ENCODE results near the gene PDE9A.

PDE9A gene

GRCh38 chr21:42769820-42770716 is 116.6 kb downstream of the PDE9A start:
- Histone ChIP-seq H3K27ac (ENCODE audit: low read depth, low read length) (no peak overlapping the region), H3K9ac (ENCODE audit: low read length) (no peak overlapping the region), H3K4me3 (ENCODE audit: low read depth in 1 of 2, low read length in 2 of 2) (no peak overlapping the region), H3K4me1 (ENCODE audit: insufficient read depth, low read length) (no peaks in the 10 kb centered on the region), H3K36me3 (ENCODE audit: insufficient read depth, low read length) (peaks cover 77% of the 10 kb centered on the region), H3K9me3 (ENCODE audit: low read length) (no peaks in the 10 kb centered on the region), H3K27me3 (ENCODE audit: control insufficient read depth in 1 of 2, insufficient read depth in 2 of 2, low read length in 2 of 2) (no peaks in the 10 kb centered on the region)

- H3K27me3 ChIP-seq (ENCODE audit: control insufficient read depth in 1 of 2, insufficient read depth in 2 of 2, low read length in 2 of 2), result no peaks in the 10 kb centered on the region
- no peak overlapping the region for H3K4me3 ChIP-seq (ENCODE audit: low read depth in 1 of 2, low read length in 2 of 2)
- H3K4me1 ChIP-seq (ENCODE audit: insufficient read depth, low read length), result no peaks in the 10 kb centered on the region
- H3K9me3 ChIP-seq (ENCODE audit: low read length), result no peaks in the 10 kb centered on the region
- peaks cover 76% of the 10 kb centered on the region for H3K36me3 ChIP-seq (ENCODE audit: insufficient read depth, low read length)
- H3K9ac ChIP-seq (ENCODE audit: low read length), result no peak overlapping the region
- H3K27ac ChIP-seq (ENCODE audit: low read depth, low read length), result no peak overlapping the region
Observed at GRCh38 chr21:42770717-42771502, 117.5 kb downstream of the PDE9A start.

GRCh38 chr21:42771503-42771805 is 118.0 kb downstream of the PDE9A start:
- Histone ChIP-seq H3K4me1 (ENCODE audit: insufficient read depth, low read length) (no peaks in the 10 kb centered on the region), H3K9me3 (ENCODE audit: low read length) (no peaks in the 10 kb centered on the region), H3K27me3 (ENCODE audit: control insufficient read depth in 1 of 2, insufficient read depth in 2 of 2, low read length in 2 of 2) (no peaks in the 10 kb centered on the region), H3K4me3 (ENCODE audit: low read depth in 1 of 2, low read length in 2 of 2) (no peak overlapping the region), H3K27ac (ENCODE audit: low read depth, low read length) (no peak overlapping the region), H3K9ac (ENCODE audit: low read length) (no peak overlapping the region), H3K36me3 (ENCODE audit: insufficient read depth, low read length) (peaks cover 74% of the 10 kb centered on the region)

GRCh38 chr21:42775123-42775522 is 121.7 kb downstream of the PDE9A start:
- H3K36me3 ChIP-seq (ENCODE audit: insufficient read depth, low read length), result peaks cover 39% of the 10 kb centered on the region

GRCh38 chr21:42775891-42776290 is 122.5 kb downstream of the PDE9A start:
- Histone ChIP-seq H3K9me3 (ENCODE audit: low read length) (no peaks in the 10 kb centered on the region), H3K36me3 (ENCODE audit: insufficient read depth, low read length) (peaks cover 32% of the 10 kb centered on the region), H3K4me1 (ENCODE audit: insufficient read depth, low read length) (peaks cover 2% of the 10 kb centered on the region), H3K27me3 (ENCODE audit: control insufficient read depth in 1 of 2, insufficient read depth in 2 of 2, low read length in 2 of 2) (peaks cover 0 to 1% of the 10 kb centered on the region in 2 donors), H3K27ac (ENCODE audit: low read depth, low read length) (no peak overlapping the region), H3K9ac (ENCODE audit: low read length) (no peak overlapping the region), H3K4me3 (ENCODE audit: low read depth in 1 of 2, low read length in 2 of 2) (no peak overlapping the region)

More at GRCh38 chr21:42775123-42775522, 121.7 kb downstream of the PDE9A start:
- no peaks in the 10 kb centered on the region for H3K27me3 ChIP-seq (ENCODE audit: control insufficient read depth in 1 of 2, insufficient read depth in 2 of 2, low read length in 2 of 2)
- H3K4me1 ChIP-seq (ENCODE audit: insufficient read depth, low read length), result no peaks in the 10 kb centered on the region
- H3K4me3 ChIP-seq (ENCODE audit: low read depth in 1 of 2, low read length in 2 of 2), result no peak overlapping the region
- H3K9me3 ChIP-seq (ENCODE audit: low read length), result no peaks in the 10 kb centered on the region
- H3K27ac ChIP-seq (ENCODE audit: low read depth, low read length), result no peak overlapping the region
- no peak overlapping the region for H3K9ac ChIP-seq (ENCODE audit: low read length)

- no peak overlapping the region for H3K27ac ChIP-seq (ENCODE audit: low read depth, low read length)
- no peaks in the 10 kb centered on the region for H3K9me3 ChIP-seq (ENCODE audit: low read length)
- H3K4me1 ChIP-seq (ENCODE audit: insufficient read depth, low read length), result peaks cover 9% of the 10 kb centered on the region
- no peak overlapping the region for H3K4me3 ChIP-seq (ENCODE audit: low read depth in 1 of 2, low read length in 2 of 2)
- no peak overlapping the region for H3K9ac ChIP-seq (ENCODE audit: low read length)
- H3K36me3 ChIP-seq (ENCODE audit: insufficient read depth, low read length), result peaks cover 19% of the 10 kb centered on the region
- peaks cover 0 to 4% of the 10 kb centered on the region in 2 donors for H3K27me3 ChIP-seq (ENCODE audit: control insufficient read depth in 1 of 2, insufficient read depth in 2 of 2, low read length in 2 of 2)
Observed at GRCh38 chr21:42777064-42777756, 123.8 kb downstream of the PDE9A start.

GRCh38 chr21:42777757-42778344 is 124.4 kb downstream of the PDE9A start:
- no peak overlapping the region for H3K4me3 ChIP-seq (ENCODE audit: low read depth in 1 of 2, low read length in 2 of 2)
- peaks cover 18% of the 10 kb centered on the region for H3K36me3 ChIP-seq (ENCODE audit: insufficient read depth, low read length)
- H3K27ac ChIP-seq (ENCODE audit: low read depth, low read length), result no peak overlapping the region

GRCh38 chr21:42779431-42779861 is 126.0 kb downstream of the PDE9A start:
- peaks cover 11% of the 10 kb centered on the region for H3K36me3 ChIP-seq (ENCODE audit: insufficient read depth, low read length)
- H3K9me3 ChIP-seq (ENCODE audit: low read length), result no peaks in the 10 kb centered on the region
- peaks cover 0 to 4% of the 10 kb centered on the region in 2 donors for H3K27me3 ChIP-seq (ENCODE audit: control insufficient read depth in 1 of 2, insufficient read depth in 2 of 2, low read length in 2 of 2)
- H3K9ac ChIP-seq (ENCODE audit: low read length), result no peak overlapping the region
- H3K27ac ChIP-seq (ENCODE audit: low read depth, low read length), result no peak overlapping the region
- peaks cover 10% of the 10 kb centered on the region for H3K4me1 ChIP-seq (ENCODE audit: insufficient read depth, low read length)
- no peak overlapping the region for H3K4me3 ChIP-seq (ENCODE audit: low read depth in 1 of 2, low read length in 2 of 2)

More at GRCh38 chr21:42777757-42778344, 124.4 kb downstream of the PDE9A start:
- Histone ChIP-seq H3K27me3 (ENCODE audit: control insufficient read depth in 1 of 2, insufficient read depth in 2 of 2, low read length in 2 of 2) (peaks cover 0 to 4% of the 10 kb centered on the region in 2 donors), H3K4me1 (ENCODE audit: insufficient read depth, low read length) (peaks cover 10% of the 10 kb centered on the region), H3K9ac (ENCODE audit: low read length) (no peak overlapping the region), H3K9me3 (ENCODE audit: low read length) (no peaks in the 10 kb centered on the region)

- Histone ChIP-seq H3K4me1 (ENCODE audit: insufficient read depth, low read length) (peaks cover 10% of the 10 kb centered on the region), H3K9ac (ENCODE audit: low read length) (no peak overlapping the region), H3K27ac (ENCODE audit: low read depth, low read length) (no peak overlapping the region)
Observed at GRCh38 chr21:42780617-42781016, 127.2 kb downstream of the PDE9A start.

GRCh38 chr21:42781150-42781970 is 127.9 kb downstream of the PDE9A start:
- Histone ChIP-seq H3K9me3 (ENCODE audit: low read length) (no peaks in the 10 kb centered on the region), H3K9ac (ENCODE audit: low read length) (no peak overlapping the region), H3K27me3 (ENCODE audit: control insufficient read depth in 1 of 2, insufficient read depth in 2 of 2, low read length in 2 of 2) (peaks cover 1 to 4% of the 10 kb centered on the region in 2 donors), H3K36me3 (ENCODE audit: insufficient read depth, low read length) (no peaks in the 10 kb centered on the region), H3K4me1 (ENCODE audit: insufficient read depth, low read length) (peaks cover 10% of the 10 kb centered on the region), H3K27ac (ENCODE audit: low read depth, low read length) (no peak overlapping the region), H3K4me3 (ENCODE audit: low read depth in 1 of 2, low read length in 2 of 2) (peak overlapping the region; percentile 49 to 51)

More at GRCh38 chr21:42780617-42781016, 127.2 kb downstream of the PDE9A start:
- Histone ChIP-seq H3K27me3 (ENCODE audit: control insufficient read depth in 1 of 2, insufficient read depth in 2 of 2, low read length in 2 of 2) (peaks cover 0 to 4% of the 10 kb centered on the region in 2 donors), H3K36me3 (ENCODE audit: insufficient read depth, low read length) (peaks cover 6% of the 10 kb centered on the region), H3K4me3 (ENCODE audit: low read depth in 1 of 2, low read length in 2 of 2) (peak overlapping the region in 1 of 2 donors; percentile 51), H3K9me3 (ENCODE audit: low read length) (no peaks in the 10 kb centered on the region)
